SK-N-SH (cell line): Measurements from ENCODE around the gene PTPRD. TPM values are rescaled to one million over a fixed set of nuclear protein-coding genes. Genes with fewer than 3 reads are reported as not detected.

ENCODE experiments used
- CTCF ChIA-PET: fragments of 300-600, 350-600 bp; formaldehyde crosslinking; extraction: SDS; loops from one replicate; lab custom pipeline; 2021; lab: Yijun Ruan, JAX
- POLR2A ChIA-PET: fragments of 350-600 bp; sonication (Branson Sonifier 250); formaldehyde crosslinking; extraction: SDS; loops from one replicate; lab custom pipeline; 2020; ENCODE audit warnings: antibody characterized with exemption, inconsistent platforms; lab: Yijun Ruan, JAX
- DNase-seq: peaks from one replicate; pipeline ENCODE4 v3.0.0; 2012
- H2AFZ ChIP-seq: fragments of 200-600 bp; sonication (generic); 2 replicates; pipeline ENCODE4 v1.8.1; 2016; ENCODE audit warnings: antibody characterized with exemption, mild to moderate bottlenecking, low read depth
- H3F3A ChIP-seq: fragments of 200-600 bp; sonication (generic); replicated peaks from 2 replicates; pipeline ENCODE3; 2016; ENCODE audit warnings: antibody characterized with exemption, mild to moderate bottlenecking; ENCODE audit not compliant: insufficient read depth
- H3K27ac ChIP-seq, 2 experiments: fragments of 200-500 bp in 1 of 2; fragments of 200-600 bp in 1 of 2; sonication (Bioruptor generic) in 1 of 2; sonication (generic), shearing (Covaris generic) in 1 of 2; 2 replicates each; pipeline versions ENCODE4 v1.5.1 to v1.6.1; 2014 to 2016; ENCODE audit warnings: low read depth in 2 of 2, inconsistent platforms in 1 of 2, low read length in 1 of 2, mild to moderate bottlenecking in 1 of 2, mixed read lengths in 1 of 2
- H3K27me3 ChIP-seq: fragments of 200-600 bp; sonication (generic), shearing (Covaris generic); 2 replicates; pipeline ENCODE4 v1.6.1; 2016; ENCODE audit warnings: mixed run types; ENCODE audit not compliant: insufficient read depth
- H3K36me3 ChIP-seq, 2 experiments: fragments of 200-500 bp in 1 of 2; fragments of 200-600 bp in 1 of 2; sonication (Bioruptor generic) in 1 of 2; sonication (generic) in 1 of 2; replicated peaks in 1 of 2; 2 replicates each; pipeline versions ENCODE3 to v1.5.1; 2014 to 2016; ENCODE audit warnings: low read length in 1 of 2, mild to moderate bottlenecking in 1 of 2; ENCODE audit not compliant: insufficient read depth in 2 of 2, control insufficient read depth in 1 of 2
- H3K4me1 ChIP-seq, 2 experiments: fragments of 200-500 bp in 1 of 2; fragments of 200-600 bp in 1 of 2; sonication (Bioruptor generic) in 1 of 2; sonication (generic), shearing (Covaris generic) in 1 of 2; 2 replicates each; pipeline versions ENCODE4 v1.5.1 to v1.6.1; 2014 to 2016; ENCODE audit warnings: low read depth in 1 of 2, low read length in 1 of 2, mixed run types in 1 of 2; ENCODE audit not compliant: insufficient read depth in 2 of 2, control insufficient read depth in 1 of 2
- H3K4me2 ChIP-seq: fragments of 200-600 bp; sonication (generic), shearing (Covaris generic); 2 replicates; pipeline ENCODE4 v1.6.1; 2017; ENCODE audit warnings: mixed run types
- H3K4me3 ChIP-seq, 2 experiments: fragments of 200-500 bp in 1 of 2; fragments of 200-600 bp in 1 of 2; sonication (Bioruptor generic) in 1 of 2; sonication (generic), shearing (Covaris generic) in 1 of 2; 2 replicates each; pipeline versions ENCODE4 v1.5.1 to v1.8.1; 2014 to 2016; ENCODE audit warnings: low read depth in 2 of 2, inconsistent platforms in 1 of 2, low read length in 1 of 2, mild to moderate bottlenecking in 1 of 2, mixed read lengths in 1 of 2, moderate library complexity in 1 of 2
- H3K79me2 ChIP-seq: fragments of 200-600 bp; sonication (generic); 2 replicates; pipeline ENCODE4 v1.8.1; 2017; ENCODE audit warnings: mild to moderate bottlenecking; ENCODE audit not compliant: insufficient read depth
- H3K9ac ChIP-seq: fragments of 200-600 bp; sonication (generic); 2 replicates; pipeline ENCODE4 v1.6.1; 2017; ENCODE audit warnings: mixed run types
- H3K9me2 ChIP-seq: fragments of 200-600 bp; sonication (generic); 2 replicates; pipeline ENCODE4 v1.6.1; 2017; ENCODE audit warnings: mixed run types
- H3K9me3 ChIP-seq: fragments of 200-600 bp; sonication (generic); 2 replicates; pipeline ENCODE4 v1.6.1; 2017; ENCODE audit warnings: mixed run types, mild to moderate bottlenecking, moderate library complexity
- H4K20me1 ChIP-seq: fragments of 200-600 bp; sonication (generic); 2 replicates; pipeline ENCODE4 v1.6.1; 2017; ENCODE audit warnings: mild to moderate bottlenecking, mixed run types; ENCODE audit not compliant: insufficient read depth
- EZH2phosphoT487 ChIP-seq: fragments of 200-600 bp; sonication (generic); IDR thresholded peaks from 2 replicates; pipeline ENCODE4 v1.6.1; 2017; ENCODE audit warnings: low read depth, mixed run types, mild to moderate bottlenecking, antibody characterized with exemption, moderate library complexity, borderline replicate concordance
- JUND ChIP-seq: IDR thresholded peaks from 2 replicates; pipeline ENCODE4 v1.4.0; 2012
- MXI1 ChIP-seq: IDR thresholded peaks from 2 replicates; pipeline ENCODE4 v1.6.1; 2012; ENCODE audit warnings: mild to moderate bottlenecking, low read depth, low read length, improper control_type of control experiment
- NRF1 ChIP-seq: IDR thresholded peaks from 2 replicates; pipeline ENCODE4 v1.6.1; 2012; ENCODE audit warnings: low read depth, mild to moderate bottlenecking, low read length
- POLR2AphosphoS5 ChIP-seq: IDR thresholded peaks from 2 replicates; pipeline ENCODE4 v1.6.1; 2012; ENCODE audit warnings: low read depth, low read length
- REST ChIP-seq: IDR thresholded peaks from 2 replicates; pipeline ENCODE4 v1.6.1; 2012; ENCODE audit warnings: mild to moderate bottlenecking, low read depth, low read length, moderate library complexity
- RXRA ChIP-seq: IDR thresholded peaks from 2 replicates; pipeline ENCODE4 v1.4.0; 2012; ENCODE audit warnings: low read depth, mild to moderate bottlenecking, borderline replicate concordance
- SIN3A ChIP-seq: IDR thresholded peaks from 2 replicates; pipeline ENCODE4 v1.6.1; 2012; ENCODE audit warnings: low read depth, mild to moderate bottlenecking, low read length, moderate library complexity, borderline replicate concordance
- SMC3 ChIP-seq: IDR thresholded peaks from 2 replicates; pipeline ENCODE4 v1.6.1; 2012; ENCODE audit warnings: low read depth, low read length, improper control_type of control experiment
- TAF1 ChIP-seq: IDR thresholded peaks from 2 replicates; pipeline ENCODE4 v1.6.1; 2012; ENCODE audit warnings: low read depth, mild to moderate bottlenecking, low read length, moderate library complexity, borderline replicate concordance
- TCF12 ChIP-seq: IDR thresholded peaks from 2 replicates; pipeline ENCODE4 v1.4.0; 2012
- TEAD4 ChIP-seq: IDR thresholded peaks from 2 replicates; pipeline ENCODE4 v1.4.0; 2012; ENCODE audit warnings: mild to moderate bottlenecking, borderline replicate concordance; ENCODE audit not compliant: insufficient read depth
- WGBS: methylation state at CpG from one replicate; pipeline ENCODE4 v1.1.6; 2017; ENCODE audit warnings: low lambda C conversion rate; 5-methylcytosine and 5-hydroxymethylcytosine counted together
- polyA plus RNA-seq, 3 experiments: library from polyadenylated mRNA; depleted of rRNA; stranded (reverse); fragments of >200 nt; gene quantifications; 2 replicates each; pipeline ENCODE4 v1.2.3, GENCODE V29; 2012
- TF ChIP-seq, protein P1 (sequence below): IDR thresholded peaks from 2 replicates; pipeline ENCODE4 v1.4.0; 2012; ENCODE audit warnings: low read depth, borderline replicate concordance

Gene PTPRD
- polyA plus RNA-seq, 1 of the 3 experiments (the other 2 are of a cell fraction) = 0.15 TPM

DNA sequence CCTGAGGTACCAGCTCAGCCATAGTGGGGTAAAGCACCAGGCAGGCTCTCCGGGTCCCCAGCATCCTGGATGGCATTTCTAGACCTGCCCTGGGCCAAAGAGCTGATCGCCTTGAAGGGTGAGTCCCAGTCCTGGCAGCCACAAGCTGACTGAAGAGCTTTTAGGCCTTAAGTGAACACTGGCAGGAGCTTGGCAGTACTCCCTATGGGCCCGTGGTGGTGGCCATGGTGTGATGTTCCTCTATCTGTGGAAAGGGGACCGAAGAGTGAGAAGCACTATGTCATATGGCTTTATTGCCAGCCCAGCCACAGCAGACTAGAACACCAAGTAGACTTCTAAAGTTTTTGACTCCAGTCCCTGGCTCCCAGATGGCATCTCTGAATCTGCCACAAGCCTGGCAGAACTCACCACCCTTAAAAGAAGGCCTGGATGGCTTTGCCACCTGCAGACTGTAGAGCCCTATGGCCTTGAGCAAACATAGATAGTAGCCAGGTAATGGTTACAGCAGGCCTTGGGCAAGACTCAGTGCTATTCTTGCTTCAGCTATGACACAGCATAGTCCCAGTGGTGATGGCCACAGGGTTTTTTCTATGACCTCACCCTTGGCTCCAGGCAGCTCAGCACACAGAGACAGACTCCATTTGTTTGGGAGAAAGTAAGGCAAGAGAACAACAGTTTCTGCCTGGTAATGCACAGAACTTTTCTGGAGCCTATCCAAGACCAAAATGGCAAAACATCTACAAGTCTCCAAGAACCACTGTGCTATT is 2011.7 kb downstream of the PTPRD start:
- WGBS = 40% methylated on average over 3 of the region's 4 CpGs
- no peak overlapping the region for H3K4me3 ChIP-seq

GRCh38 chr9:8599937-8600336 is 2012.9 kb downstream of the PTPRD start:
- Histone ChIP-seq H3K9me3 (no peaks in the 10 kb centered on the region), H3K27me3 (no peaks in the 10 kb centered on the region), H3K4me1 (no peaks in the 10 kb centered on the region), H3K4me3 (no peak overlapping the region), H4K20me1 (no peaks in the 10 kb centered on the region), H3K36me3 (no peaks in the 10 kb centered on the region), H3K9me2 (no peaks in the 10 kb centered on the region), H2AFZ (no peak overlapping the region), H3K27ac (no peak overlapping the region), H3K4me2 (no peak overlapping the region), H3K9ac (no peak overlapping the region), H3F3A (no peaks in the 10 kb centered on the region), H3K79me2 (no peaks in the 10 kb centered on the region)
- no peak for DNase-seq
- TF ChIP-seq NRF1 (no peak), TCF12 (no peak), JUND (no peak), TAF1 (no peak), SIN3A (no peak), POLR2AphosphoS5 (no peak), RXRA (no peak), TEAD4 (no peak)
- TF ChIP-seq, protein P1, sequence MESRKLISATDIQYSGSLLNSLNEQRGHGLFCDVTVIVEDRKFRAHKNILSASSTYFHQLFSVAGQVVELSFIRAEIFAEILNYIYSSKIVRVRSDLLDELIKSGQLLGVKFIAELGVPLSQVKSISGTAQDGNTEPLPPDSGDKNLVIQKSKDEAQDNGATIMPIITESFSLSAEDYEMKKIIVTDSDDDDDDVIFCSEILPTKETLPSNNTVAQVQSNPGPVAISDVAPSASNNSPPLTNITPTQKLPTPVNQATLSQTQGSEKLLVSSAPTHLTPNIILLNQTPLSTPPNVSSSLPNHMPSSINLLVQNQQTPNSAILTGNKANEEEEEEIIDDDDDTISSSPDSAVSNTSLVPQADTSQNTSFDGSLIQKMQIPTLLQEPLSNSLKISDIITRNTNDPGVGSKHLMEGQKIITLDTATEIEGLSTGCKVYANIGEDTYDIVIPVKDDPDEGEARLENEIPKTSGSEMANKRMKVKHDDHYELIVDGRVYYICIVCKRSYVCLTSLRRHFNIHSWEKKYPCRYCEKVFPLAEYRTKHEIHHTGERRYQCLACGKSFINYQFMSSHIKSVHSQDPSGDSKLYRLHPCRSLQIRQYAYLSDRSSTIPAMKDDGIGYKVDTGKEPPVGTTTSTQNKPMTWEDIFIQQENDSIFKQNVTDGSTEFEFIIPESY = no peak
- ChIA-PET POLR2A (no interaction called here), CTCF (no interaction called here)
- 36% methylated on average over 3 of the region's 5 CpGs for WGBS

More for the DNA sequence above, 2011.7 kb downstream of the PTPRD start:
- no peak overlapping the region for H3K27ac ChIP-seq
- H3K9me2 ChIP-seq = no peaks in the 10 kb centered on the region
- H3K4me2 ChIP-seq = no peak overlapping the region
- no peaks in the 10 kb centered on the region for H3K9me3 ChIP-seq
- no peaks in the 10 kb centered on the region for H3F3A ChIP-seq
- H3K36me3 ChIP-seq = no peaks in the 10 kb centered on the region
- H3K4me1 ChIP-seq = no peaks in the 10 kb centered on the region
- H3K9ac ChIP-seq = no peak overlapping the region
- no peak for DNase-seq
- no peak overlapping the region for H2AFZ ChIP-seq
- TF ChIP-seq MXI1 = no peak
- TF ChIP-seq EZH2phosphoT487 = no peak
- TF ChIP-seq REST = no peak
- TF ChIP-seq SIN3A = no peak
- no peak for TF ChIP-seq TEAD4
- TF ChIP-seq SMC3 = no peak
- no peaks in the 10 kb centered on the region for H3K27me3 ChIP-seq
- ChIA-PET POLR2A (no interaction called here), CTCF (no interaction called here)
- no peaks in the 10 kb centered on the region for H4K20me1 ChIP-seq
- H3K79me2 ChIP-seq = no peaks in the 10 kb centered on the region
